OCI-LY3 (cell line): ENCODE measurements around the gene TOR4A.

Experiments used
- H2AFZ ChIP-seq: fragments of 200-600, 300-600 bp; shearing (Covaris generic); 2 replicates; pipeline ENCODE4 v1.6.0; 2014; ENCODE audit warnings: antibody characterized with exemption, low read depth, low read length
- H3K27ac ChIP-seq: fragments of 200-600, 300-600 bp; sonication (generic); 2 replicates; pipeline ENCODE4 v1.5.1; 2014; ENCODE audit warnings: mild to moderate bottlenecking, low read length, moderate library complexity, mixed read lengths
- H3K27me3 ChIP-seq: fragments of 200-600, 300-600 bp; sonication (generic); 2 replicates; pipeline ENCODE4 v1.6.1; 2014; ENCODE audit warnings: low read depth, low read length, mixed read lengths
- H3K36me3 ChIP-seq: fragments of 200-600, 300-600 bp; sonication (generic); replicated peaks from 2 replicates; pipeline ENCODE3; 2014; ENCODE audit warnings: low read depth, low read length, mixed read lengths
- H3K4me1 ChIP-seq: fragments of 300-600, 200-600 bp; sonication (generic); 2 replicates; pipeline ENCODE4 v1.6.1; 2014; ENCODE audit warnings: low read length, mixed read lengths
- H3K4me2 ChIP-seq: fragments of 200-600, 300-600 bp; sonication (generic); 2 replicates; pipeline ENCODE4 v1.6.1; 2014; ENCODE audit warnings: low read length, mixed read lengths
- H3K4me3 ChIP-seq: fragments of 300-600, 200-600 bp; sonication (generic); 2 replicates; pipeline ENCODE4 v1.5.1; 2014; ENCODE audit warnings: antibody characterized with exemption, mild to moderate bottlenecking, low read length, moderate library complexity
- H3K79me2 ChIP-seq: fragments of 300-600, 200-600 bp; shearing (Covaris generic); 2 replicates; pipeline ENCODE4 v1.6.1; 2014; ENCODE audit warnings: mild to moderate bottlenecking, low read length, mixed read lengths
- H3K9ac ChIP-seq: fragments of 300-600, 200-600 bp; shearing (Covaris generic); 2 replicates; pipeline ENCODE4 v1.6.0; 2014; ENCODE audit warnings: mild to moderate bottlenecking, low read length, moderate library complexity
- H3K9me3 ChIP-seq: fragments of 200-600, 300-600 bp; shearing (Covaris generic); 2 replicates; pipeline ENCODE4 v1.6.1; 2014; ENCODE audit warnings: low read length, mixed read lengths; ENCODE audit not compliant: insufficient read depth
- H4K20me1 ChIP-seq: fragments of 200-600, 300-600 bp; sonication (generic); 2 replicates; pipeline ENCODE4 v1.6.1; 2016; ENCODE audit warnings: low read length, mixed read lengths; ENCODE audit not compliant: insufficient read depth
- EZH2phosphoT487 ChIP-seq: fragments of 200-600 bp; shearing (Covaris generic); IDR thresholded peaks from 2 replicates; pipeline ENCODE4 v1.6.1; 2018; ENCODE audit warnings: antibody characterized with exemption, mixed run types, low read depth
- TF ChIP-seq, protein P1 (sequence below): fragments of 200-600, 300-600 bp; sonication (generic); IDR thresholded peaks from 2 replicates; pipeline ENCODE4 v1.5.1; 2014; ENCODE audit warnings: antibody characterized with exemption, low read length, low read depth

TOR4A gene

DNA sequence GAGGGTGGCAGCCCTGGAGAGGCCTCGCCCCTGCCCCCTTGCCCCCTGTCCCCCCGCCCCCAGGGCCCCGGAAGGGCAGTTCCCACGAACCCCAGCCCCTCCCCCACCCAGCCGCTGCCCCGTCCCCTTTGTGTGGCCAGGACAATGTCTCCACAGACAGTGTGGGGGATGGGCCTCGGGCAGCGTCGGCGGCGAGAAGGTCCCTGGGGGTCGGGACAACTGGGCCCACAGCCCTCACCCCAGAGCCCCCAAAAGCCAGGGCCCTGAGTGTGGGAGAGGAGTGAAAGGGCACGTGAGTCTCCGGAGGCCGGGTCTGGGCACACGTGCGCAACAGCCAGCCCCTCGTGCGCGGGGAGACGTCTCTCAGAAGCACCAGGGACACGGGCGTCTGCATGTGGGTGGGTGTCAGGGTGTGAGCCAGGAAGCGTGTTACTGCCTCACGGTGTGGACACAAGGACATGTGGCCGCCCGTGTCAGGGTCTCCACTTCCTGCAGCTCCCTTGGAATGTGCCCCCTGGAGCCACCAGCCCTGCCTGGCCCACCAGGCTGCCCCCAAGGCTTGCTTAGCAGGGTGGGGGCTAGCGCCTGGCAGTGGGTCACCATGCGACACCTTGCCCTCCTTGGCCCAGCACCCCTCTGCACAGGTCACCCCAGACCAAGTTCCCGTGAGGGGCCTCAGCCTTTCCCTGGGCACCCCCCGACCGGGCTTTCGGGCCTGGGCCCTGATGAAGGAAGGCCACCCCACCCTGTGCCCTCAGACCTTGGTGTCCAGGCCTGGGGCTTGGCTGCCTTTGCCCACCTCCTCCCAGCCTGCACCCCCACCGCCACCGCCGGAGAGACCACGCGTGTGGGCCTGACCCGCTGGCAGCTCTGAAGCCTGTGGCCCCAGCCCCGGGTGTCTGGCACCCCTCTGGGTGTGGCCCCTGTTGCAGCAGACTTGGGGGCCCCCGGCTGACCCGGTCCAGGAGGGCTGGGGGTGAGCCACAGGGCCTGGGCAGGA lies 37.3 kb downstream of the TOR4A start:
- no peaks in the 10 kb centered on the region for H3K36me3 ChIP-seq
- no peaks in the 10 kb centered on the region for H4K20me1 ChIP-seq
- no peak overlapping the region for H2AFZ ChIP-seq
- TF ChIP-seq, protein P1, sequence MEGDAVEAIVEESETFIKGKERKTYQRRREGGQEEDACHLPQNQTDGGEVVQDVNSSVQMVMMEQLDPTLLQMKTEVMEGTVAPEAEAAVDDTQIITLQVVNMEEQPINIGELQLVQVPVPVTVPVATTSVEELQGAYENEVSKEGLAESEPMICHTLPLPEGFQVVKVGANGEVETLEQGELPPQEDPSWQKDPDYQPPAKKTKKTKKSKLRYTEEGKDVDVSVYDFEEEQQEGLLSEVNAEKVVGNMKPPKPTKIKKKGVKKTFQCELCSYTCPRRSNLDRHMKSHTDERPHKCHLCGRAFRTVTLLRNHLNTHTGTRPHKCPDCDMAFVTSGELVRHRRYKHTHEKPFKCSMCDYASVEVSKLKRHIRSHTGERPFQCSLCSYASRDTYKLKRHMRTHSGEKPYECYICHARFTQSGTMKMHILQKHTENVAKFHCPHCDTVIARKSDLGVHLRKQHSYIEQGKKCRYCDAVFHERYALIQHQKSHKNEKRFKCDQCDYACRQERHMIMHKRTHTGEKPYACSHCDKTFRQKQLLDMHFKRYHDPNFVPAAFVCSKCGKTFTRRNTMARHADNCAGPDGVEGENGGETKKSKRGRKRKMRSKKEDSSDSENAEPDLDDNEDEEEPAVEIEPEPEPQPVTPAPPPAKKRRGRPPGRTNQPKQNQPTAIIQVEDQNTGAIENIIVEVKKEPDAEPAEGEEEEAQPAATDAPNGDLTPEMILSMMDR = no peak
- no peak for TF ChIP-seq EZH2phosphoT487
- H3K9ac ChIP-seq = peak overlapping the region; percentile 94
- H3K4me3 ChIP-seq = peak overlapping the region; percentile 87
- H3K27ac ChIP-seq = no peak overlapping the region
- H3K79me2 ChIP-seq = no peaks in the 10 kb centered on the region
- peaks cover 26% of the 10 kb centered on the region for H3K4me1 ChIP-seq
- H3K9me3 ChIP-seq = no peaks in the 10 kb centered on the region
- H3K27me3 ChIP-seq = no peaks in the 10 kb centered on the region
- peak overlapping the region; percentile 95 for H3K4me2 ChIP-seq

DNA sequence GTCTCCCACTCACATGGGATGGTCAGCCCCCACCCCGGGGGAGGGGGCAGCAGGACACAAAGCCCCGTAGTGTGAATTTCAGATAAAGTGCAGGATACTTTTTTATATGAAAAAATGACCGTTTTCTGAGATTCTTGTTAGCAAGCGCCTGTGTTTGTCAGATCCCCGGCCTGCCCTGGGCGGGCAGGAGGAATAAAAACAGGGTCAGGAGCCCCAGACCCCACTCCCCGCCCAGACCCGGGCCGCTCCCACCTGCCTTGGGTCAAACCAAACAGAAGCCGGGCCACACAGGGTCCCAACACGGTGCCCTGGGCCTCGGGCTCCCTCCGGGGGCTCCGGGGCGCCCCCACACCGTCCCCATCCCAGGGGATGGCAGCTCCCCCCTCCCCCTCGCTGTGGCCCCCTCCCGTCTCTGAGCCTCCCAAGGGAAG lies 38.1 kb downstream of the TOR4A start:
- H3K27me3 ChIP-seq = no peaks in the 10 kb centered on the region
- no peak overlapping the region; the same call in 1 of the 2 replicates for H2AFZ ChIP-seq
- no peak overlapping the region for H3K27ac ChIP-seq
- no peaks in the 10 kb centered on the region for H4K20me1 ChIP-seq
- H3K36me3 ChIP-seq = no peaks in the 10 kb centered on the region
- no peaks in the 10 kb centered on the region for H3K9me3 ChIP-seq
- H3K4me2 ChIP-seq = peak overlapping the region; percentile 95
- no peaks in the 10 kb centered on the region for H3K79me2 ChIP-seq
- no peak for TF ChIP-seq EZH2phosphoT487
- TF ChIP-seq, protein P1 = no peak
- H3K9ac ChIP-seq = peak overlapping the region; percentile 94
- peaks cover 27% of the 10 kb centered on the region for H3K4me1 ChIP-seq
- peak overlapping the region; percentile 87 for H3K4me3 ChIP-seq

GRCh38 chr9:137316012-137316981 lies 38.8 kb downstream of the TOR4A start:
- H3K4me3 ChIP-seq = peak overlapping the region; percentile 87
- no peaks in the 10 kb centered on the region for H3K27me3 ChIP-seq
- 0 out of 2 replicates have a peak overlapping the region, but pooled peaks have one; percentile 14 for H2AFZ ChIP-seq
- TF ChIP-seq, protein P1 = no peak
- no peak for TF ChIP-seq EZH2phosphoT487
- H3K79me2 ChIP-seq = no peaks in the 10 kb centered on the region
- no peaks in the 10 kb centered on the region for H4K20me1 ChIP-seq
- H3K4me1 ChIP-seq = peaks cover 27% of the 10 kb centered on the region
- H3K9me3 ChIP-seq = no peaks in the 10 kb centered on the region
- no peaks in the 10 kb centered on the region for H3K36me3 ChIP-seq
- H3K9ac ChIP-seq = peak overlapping the region; percentile 94
- H3K4me2 ChIP-seq = peak overlapping the region; percentile 95
- peak overlapping the region; percentile 53 for H3K27ac ChIP-seq
